ENCODE results near the gene RYR2.

RYR2 gene

GRCh38 chr1:237832858-237833257, 790.9 kb downstream of the RYR2 start:
- Histone ChIP-seq H3K4me3 (ENCODE audit: severe bottlenecking) (no peak overlapping the region), H3K4me1 (ENCODE audit: insufficient read depth, poor library complexity, severe bottlenecking) (no peaks in the 10 kb centered on the region), H3K27ac (ENCODE audit: poor library complexity, severe bottlenecking) (no peak overlapping the region), H3K27me3 (ENCODE audit: insufficient read depth, poor library complexity, severe bottlenecking) (no peaks in the 10 kb centered on the region), H3K36me3 (ENCODE audit: low read depth) (no peaks in the 10 kb centered on the region), H3K9me3 (ENCODE audit: severe bottlenecking) (no peaks in the 10 kb centered on the region)
- DNase-seq (ENCODE audit: low spot score) (no peak), ATAC-seq (ENCODE audit: low read depth) (no peak)
- TF ChIP-seq, protein P1, sequence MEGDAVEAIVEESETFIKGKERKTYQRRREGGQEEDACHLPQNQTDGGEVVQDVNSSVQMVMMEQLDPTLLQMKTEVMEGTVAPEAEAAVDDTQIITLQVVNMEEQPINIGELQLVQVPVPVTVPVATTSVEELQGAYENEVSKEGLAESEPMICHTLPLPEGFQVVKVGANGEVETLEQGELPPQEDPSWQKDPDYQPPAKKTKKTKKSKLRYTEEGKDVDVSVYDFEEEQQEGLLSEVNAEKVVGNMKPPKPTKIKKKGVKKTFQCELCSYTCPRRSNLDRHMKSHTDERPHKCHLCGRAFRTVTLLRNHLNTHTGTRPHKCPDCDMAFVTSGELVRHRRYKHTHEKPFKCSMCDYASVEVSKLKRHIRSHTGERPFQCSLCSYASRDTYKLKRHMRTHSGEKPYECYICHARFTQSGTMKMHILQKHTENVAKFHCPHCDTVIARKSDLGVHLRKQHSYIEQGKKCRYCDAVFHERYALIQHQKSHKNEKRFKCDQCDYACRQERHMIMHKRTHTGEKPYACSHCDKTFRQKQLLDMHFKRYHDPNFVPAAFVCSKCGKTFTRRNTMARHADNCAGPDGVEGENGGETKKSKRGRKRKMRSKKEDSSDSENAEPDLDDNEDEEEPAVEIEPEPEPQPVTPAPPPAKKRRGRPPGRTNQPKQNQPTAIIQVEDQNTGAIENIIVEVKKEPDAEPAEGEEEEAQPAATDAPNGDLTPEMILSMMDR (IDR thresholded peaks at IDR 0.05; ENCODE audit: poor library complexity, severe bottlenecking): no peak

GRCh38 chr1:237834048-237834447, 792.1 kb downstream of the RYR2 start:
- no peak overlapping the region for H3K27ac ChIP-seq (ENCODE audit: poor library complexity, severe bottlenecking)
- no peaks in the 10 kb centered on the region for H3K9me3 ChIP-seq (ENCODE audit: severe bottlenecking)
- H3K36me3 ChIP-seq (ENCODE audit: low read depth): no peaks in the 10 kb centered on the region
- no peak overlapping the region for H3K4me3 ChIP-seq (ENCODE audit: severe bottlenecking)
- H3K4me1 ChIP-seq (ENCODE audit: insufficient read depth, poor library complexity, severe bottlenecking): no peaks in the 10 kb centered on the region
- H3K27me3 ChIP-seq (ENCODE audit: insufficient read depth, poor library complexity, severe bottlenecking): no peaks in the 10 kb centered on the region
- no peak for ATAC-seq (ENCODE audit: low read depth)
- TF ChIP-seq, protein P1 (IDR thresholded peaks at IDR 0.05; ENCODE audit: poor library complexity, severe bottlenecking): no peak
- DNase-seq (ENCODE audit: low spot score): no peak

DNA sequence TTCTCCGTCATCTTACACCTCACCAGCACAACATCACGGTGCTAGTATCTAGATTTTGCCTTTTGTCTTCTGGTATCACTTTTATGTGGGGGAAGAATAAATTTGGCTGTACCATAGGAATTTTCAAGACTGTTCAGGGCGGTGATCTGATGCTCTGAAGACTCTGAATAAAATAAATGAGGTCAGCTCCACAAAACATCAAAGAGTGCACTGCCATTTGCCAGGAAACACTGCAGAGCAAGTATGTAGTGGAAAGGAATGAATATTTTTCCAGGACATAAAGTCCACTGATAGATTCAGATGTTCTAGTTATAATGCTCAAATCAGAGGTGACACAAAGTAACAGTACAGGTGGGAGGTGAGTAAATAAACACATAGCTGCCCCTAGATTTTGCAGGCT, 792.5 kb downstream of the RYR2 start:
- Histone ChIP-seq H3K27ac (ENCODE audit: poor library complexity, severe bottlenecking) (no peak overlapping the region), H3K4me3 (ENCODE audit: severe bottlenecking) (no peak overlapping the region), H3K27me3 (ENCODE audit: insufficient read depth, poor library complexity, severe bottlenecking) (no peaks in the 10 kb centered on the region), H3K36me3 (ENCODE audit: low read depth) (no peaks in the 10 kb centered on the region), H3K9me3 (ENCODE audit: severe bottlenecking) (no peaks in the 10 kb centered on the region), H3K4me1 (ENCODE audit: insufficient read depth, poor library complexity, severe bottlenecking) (no peaks in the 10 kb centered on the region)
- ATAC-seq (ENCODE audit: low read depth) (no peak), DNase-seq (ENCODE audit: low spot score) (no peak)
- TF ChIP-seq, protein P1 (IDR thresholded peaks at IDR 0.05; ENCODE audit: poor library complexity, severe bottlenecking): no peak

- Histone ChIP-seq H3K27ac (ENCODE audit: poor library complexity, severe bottlenecking) (no peak overlapping the region), H3K4me1 (ENCODE audit: insufficient read depth, poor library complexity, severe bottlenecking) (no peaks in the 10 kb centered on the region), H3K4me3 (ENCODE audit: severe bottlenecking) (no peak overlapping the region), H3K27me3 (ENCODE audit: insufficient read depth, poor library complexity, severe bottlenecking) (no peaks in the 10 kb centered on the region), H3K9me3 (ENCODE audit: severe bottlenecking) (no peaks in the 10 kb centered on the region), H3K36me3 (ENCODE audit: low read depth) (no peaks in the 10 kb centered on the region)
- TF ChIP-seq, protein P1 (IDR thresholded peaks at IDR 0.05; ENCODE audit: poor library complexity, severe bottlenecking): no peak
- ATAC-seq (ENCODE audit: low read depth) (no peak), DNase-seq (ENCODE audit: low spot score) (no peak)
These were observed 796.3 kb downstream of the RYR2 start for GRCh38 chr1:237838320-237838719.

DNA sequence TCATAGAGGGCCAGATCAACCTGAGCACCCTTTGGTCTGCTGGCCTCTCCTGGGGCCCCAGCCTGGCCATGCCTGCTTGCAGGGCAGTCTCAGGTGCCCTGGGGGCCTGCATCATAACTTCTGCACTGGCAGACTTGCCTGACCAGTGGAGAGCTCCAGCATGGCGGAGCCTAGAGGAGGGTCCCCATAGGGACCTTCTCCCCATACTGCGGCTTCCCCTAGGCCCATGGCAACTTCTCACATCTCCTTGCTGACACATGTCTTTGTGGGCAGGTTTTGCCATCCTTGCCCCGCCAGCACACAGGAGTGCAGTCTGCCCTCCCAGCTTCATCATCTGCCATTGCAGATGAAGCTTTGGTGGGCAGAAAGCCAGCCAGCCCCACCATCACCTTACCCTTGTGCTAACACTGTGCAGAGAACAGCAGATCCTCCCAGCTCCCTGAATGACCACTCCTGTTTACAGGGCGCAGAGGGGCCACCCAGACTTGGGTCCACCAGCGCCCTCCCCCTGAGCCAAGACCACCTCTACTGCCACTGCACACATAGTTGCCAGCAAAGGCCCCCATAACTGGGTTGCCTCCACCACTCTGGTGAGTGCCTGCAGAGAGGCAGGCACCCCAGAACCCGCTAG, 797.0 kb downstream of the RYR2 start:
- TF ChIP-seq, protein P1 (IDR thresholded peaks at IDR 0.05; ENCODE audit: poor library complexity, severe bottlenecking): no peak
- no peaks in the 10 kb centered on the region for H3K9me3 ChIP-seq (ENCODE audit: severe bottlenecking)
- DNase-seq (ENCODE audit: low spot score) (no peak), ATAC-seq (ENCODE audit: low read depth) (no peak)
- H3K27ac ChIP-seq (ENCODE audit: poor library complexity, severe bottlenecking): no peak overlapping the region
- H3K4me1 ChIP-seq (ENCODE audit: insufficient read depth, poor library complexity, severe bottlenecking): no peaks in the 10 kb centered on the region
- no peaks in the 10 kb centered on the region for H3K36me3 ChIP-seq (ENCODE audit: low read depth)
- H3K27me3 ChIP-seq (ENCODE audit: insufficient read depth, poor library complexity, severe bottlenecking): no peaks in the 10 kb centered on the region
- H3K4me3 ChIP-seq (ENCODE audit: severe bottlenecking): no peak overlapping the region
